Right renal pelvis (tissue), 4 donors: ENCODE measurements around the gene PCDHB5. TPM values are rescaled to one million over a fixed set of nuclear protein-coding genes. Genes with fewer than 3 reads are reported as not detected.
"Not testable (repeated sequence)": the region's sequence is repeated elsewhere in the genome, so short reads cannot be mapped to it uniquely, and the experiment has no call there.

Source experiments
- DNase-seq, 4 donors: peaks; one replicate each; pipeline ENCODE4 v3.0.0-alpha.2; 2013; ENCODE audit warnings: low read depth in 4 of 4, low spot score in 3 of 4, missing footprints in 1 of 4
- polyA plus RNA-seq, 4 donors: library from polyadenylated mRNA; unstranded; fragments of 120-200 nt; gene quantifications; one replicate each; pipeline ENCODE4 v1.2.1, GENCODE V29; 2013; ENCODE audit not compliant: insufficient read length in 4 of 4

Gene PCDHB5
- polyA plus RNA-seq, 4 donors = 7.0 to 9.9 (median 8.2) TPM

- DNase-seq = no peak
Observed at GRCh38 chr5:141150993-141151325, 16.0 kb downstream of the PCDHB5 start.

DNA sequence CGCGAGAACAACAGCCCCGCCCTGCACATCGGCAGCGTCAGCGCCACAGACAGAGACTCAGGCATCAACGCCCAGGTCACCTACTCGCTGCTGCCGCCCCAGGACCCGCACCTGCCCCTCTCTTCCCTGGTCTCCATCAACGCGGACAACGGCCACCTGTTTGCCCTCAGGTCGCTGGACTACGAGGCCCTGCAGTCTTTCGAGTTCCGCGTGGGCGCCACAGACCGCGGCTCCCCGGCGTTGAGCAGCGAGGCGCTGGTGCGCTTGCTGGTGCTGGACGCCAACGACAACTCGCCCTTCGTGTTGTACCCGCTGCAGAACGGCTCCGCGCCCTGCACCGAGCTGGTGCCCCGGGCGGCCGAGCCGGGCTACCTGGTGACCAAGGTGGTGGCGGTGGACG, 16.6 kb downstream of the PCDHB5 start:
- not testable (repeated sequence) for DNase-seq

- not testable (repeated sequence) for DNase-seq
Observed at GRCh38 chr5:141152096-141152495, 17.1 kb downstream of the PCDHB5 start.

GRCh38 chr5:141155540-141156374, 20.8 kb downstream of the PCDHB5 start:
- no peak for DNase-seq

GRCh38 chr5:141157356-141157755, 22.4 kb downstream of the PCDHB5 start:
- not testable (repeated sequence) for DNase-seq

DNA sequence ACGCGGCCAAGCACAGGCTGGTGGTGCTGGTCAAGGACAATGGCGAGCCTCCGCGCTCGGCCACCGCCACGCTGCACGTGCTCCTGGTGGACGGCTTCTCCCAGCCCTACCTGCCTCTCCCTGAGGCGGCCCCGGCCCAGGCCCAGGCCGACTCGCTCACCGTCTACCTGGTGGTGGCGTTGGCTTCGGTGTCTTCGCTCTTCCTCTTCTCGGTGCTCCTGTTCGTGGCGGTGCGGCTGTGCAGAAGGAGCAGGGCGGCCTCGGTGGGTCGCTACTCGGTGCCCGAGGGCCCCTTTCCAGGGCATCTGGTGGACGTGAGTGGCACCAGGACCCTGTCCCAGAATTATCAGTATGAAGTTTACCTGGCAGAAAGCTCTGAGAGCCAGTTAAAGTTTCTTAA, 22.9 kb downstream of the PCDHB5 start:
- DNase-seq = not testable (repeated sequence)

DNA sequence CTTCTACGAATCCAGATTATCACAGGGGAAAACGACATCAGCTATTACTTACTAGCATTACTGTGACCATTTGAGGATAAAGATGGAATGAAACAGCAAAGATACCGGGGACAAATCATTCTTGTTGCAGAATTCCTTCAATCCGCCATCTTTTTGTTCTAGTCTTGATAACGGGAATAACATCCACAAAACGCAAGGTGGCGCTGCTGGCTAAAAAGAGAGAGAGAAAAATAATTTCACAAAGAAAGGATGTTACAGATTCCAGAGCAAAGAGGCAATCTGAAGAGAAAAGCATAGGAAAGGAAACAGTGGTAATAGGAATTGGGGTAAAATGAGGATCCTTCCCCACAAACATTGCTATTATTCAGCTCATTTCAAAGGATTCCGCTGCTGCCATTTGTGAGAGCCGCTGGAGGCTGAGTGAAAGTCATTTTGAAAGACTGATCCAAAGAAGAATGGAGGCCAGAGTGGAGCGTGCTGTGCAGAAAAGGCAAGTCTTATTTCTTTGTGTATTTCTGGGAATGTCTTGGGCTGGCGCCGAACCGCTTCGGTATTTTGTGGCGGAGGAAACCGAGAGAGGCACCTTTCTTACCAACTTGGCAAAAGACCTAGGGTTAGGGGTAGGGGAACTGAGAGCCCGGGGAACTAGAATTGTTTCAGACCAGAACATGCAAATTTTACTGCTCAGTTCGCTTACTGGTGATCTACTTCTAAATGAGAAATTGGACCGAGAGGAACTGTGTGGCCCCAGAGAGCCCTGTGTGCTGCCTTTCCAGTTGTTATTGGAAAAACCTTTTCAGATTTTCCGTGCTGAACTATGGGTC, 37.6 kb downstream of the PCDHB5 start, which contains the start of gene PCDHB7:
PCDHB7 (plus strand) TSS at position 264 of the 824 bp plus-strand sequence; CDS start at position 456, 192 bp downstream.
- peak in 1 of 4 donors; percentile 30 for DNase-seq

DNA sequence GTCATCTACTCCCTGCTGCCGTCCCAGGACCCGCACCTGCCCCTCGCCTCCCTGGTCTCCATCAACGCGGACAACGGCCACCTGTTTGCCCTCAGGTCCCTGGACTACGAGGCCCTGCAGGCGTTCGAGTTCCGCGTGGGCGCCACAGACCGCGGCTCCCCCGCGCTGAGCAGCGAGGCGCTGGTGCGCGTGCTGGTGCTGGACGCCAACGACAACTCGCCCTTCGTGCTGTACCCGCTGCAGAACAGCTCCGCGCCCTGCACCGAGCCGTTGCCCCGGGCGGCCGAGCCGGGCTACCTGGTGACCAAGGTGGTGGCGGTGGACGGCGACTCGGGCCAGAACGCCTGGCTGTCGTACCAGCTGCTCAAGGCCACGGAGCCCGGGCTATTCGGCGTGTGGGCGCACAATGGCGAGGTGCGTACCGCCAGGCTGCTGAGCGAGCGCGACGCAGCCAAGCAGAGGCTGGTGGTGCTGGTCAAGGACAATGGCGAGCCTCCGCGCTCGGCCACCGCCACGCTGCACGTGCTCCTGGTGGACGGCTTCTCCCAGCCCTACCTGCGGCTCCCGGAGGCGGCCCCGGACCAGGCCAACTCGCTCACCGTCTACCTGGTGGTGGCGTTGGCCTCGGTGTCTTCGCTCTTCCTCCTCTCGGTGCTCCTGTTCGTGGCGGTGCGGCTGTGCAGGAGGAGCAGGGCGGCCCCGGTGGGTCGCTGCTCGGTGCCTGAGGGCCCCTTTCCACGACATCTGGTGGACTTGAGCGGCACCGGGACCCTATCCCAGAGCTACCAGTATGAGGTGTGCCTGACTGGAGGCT, 39.5 kb downstream of the PCDHB5 start:
- DNase-seq = not testable (repeated sequence)

GRCh38 chr5:141175933-141176332, 40.9 kb downstream of the PCDHB5 start:
- no peak for DNase-seq

DNA sequence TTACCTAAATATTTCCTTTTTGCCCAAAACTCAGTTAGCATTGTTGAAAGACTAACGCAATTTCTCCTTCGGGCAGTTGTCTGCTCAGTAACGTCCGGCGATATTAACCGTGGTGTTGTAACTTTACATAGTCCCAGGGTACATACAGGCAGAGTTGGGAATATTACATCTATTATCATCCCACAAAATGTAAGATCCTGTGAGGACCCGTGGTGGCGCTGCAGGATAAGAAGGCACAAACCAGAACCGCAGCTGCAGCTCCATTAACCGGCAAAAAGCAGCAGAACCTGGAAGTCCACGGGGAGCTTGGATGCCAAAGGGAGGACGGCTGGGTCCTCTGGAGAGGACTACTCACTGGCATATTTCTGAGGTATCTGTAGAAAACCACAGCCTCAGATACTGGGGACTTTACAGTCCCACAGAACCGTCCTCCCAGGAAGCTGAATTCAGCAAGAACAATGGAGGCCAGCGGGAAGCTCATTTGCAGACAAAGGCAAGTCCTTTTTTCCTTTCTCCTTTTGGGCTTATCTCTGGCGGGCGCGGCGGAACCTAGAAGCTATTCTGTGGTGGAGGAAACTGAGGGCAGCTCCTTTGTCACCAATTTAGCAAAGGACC, 42.7 kb downstream of the PCDHB5 start, which contains the start of gene PCDHB8:
PCDHB8 (plus strand) TSS at position 214 of the 615 bp plus-strand sequence; CDS start at position 459, 245 bp downstream.
- DNase-seq = not testable (repeated sequence)

DNA sequence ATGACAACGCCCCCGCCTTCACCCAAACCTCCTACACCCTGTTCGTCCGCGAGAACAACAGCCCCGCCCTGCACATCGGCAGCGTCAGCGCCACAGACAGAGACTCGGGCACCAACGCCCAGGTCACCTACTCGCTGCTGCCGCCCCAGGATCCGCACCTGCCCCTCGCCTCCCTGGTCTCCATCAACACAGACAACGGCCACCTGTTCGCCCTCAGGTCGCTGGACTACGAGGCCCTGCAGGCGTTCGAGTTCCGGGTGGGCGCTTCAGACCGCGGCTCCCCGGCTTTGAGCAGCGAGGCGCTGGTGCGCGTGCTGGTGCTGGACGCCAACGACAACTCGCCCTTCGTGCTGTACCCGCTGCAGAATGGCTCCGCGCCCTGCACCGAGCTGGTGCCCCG, 44.4 kb downstream of the PCDHB5 start:
- not testable (repeated sequence) for DNase-seq

DNA sequence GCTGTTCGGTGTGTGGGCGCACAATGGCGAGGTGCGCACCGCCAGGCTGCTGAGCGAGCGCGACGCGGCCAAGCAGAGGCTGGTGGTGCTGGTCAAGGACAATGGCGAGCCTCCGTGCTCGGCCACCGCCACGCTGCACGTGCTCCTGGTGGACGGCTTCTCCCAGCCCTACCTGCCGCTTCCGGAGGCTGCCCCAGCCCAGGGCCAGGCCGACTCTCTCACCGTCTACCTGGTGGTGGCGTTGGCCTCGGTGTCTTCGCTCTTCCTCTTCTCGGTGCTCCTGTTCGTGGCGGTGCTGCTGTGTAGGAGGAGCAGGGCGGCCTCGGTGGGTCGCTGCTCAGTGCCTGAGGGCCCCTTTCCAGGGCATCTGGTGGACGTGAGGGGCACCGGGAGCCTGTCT, 44.9 kb downstream of the PCDHB5 start:
- not testable (repeated sequence) for DNase-seq

GRCh38 chr5:141180313-141180712, 45.3 kb downstream of the PCDHB5 start:
- DNase-seq = no peak

DNA sequence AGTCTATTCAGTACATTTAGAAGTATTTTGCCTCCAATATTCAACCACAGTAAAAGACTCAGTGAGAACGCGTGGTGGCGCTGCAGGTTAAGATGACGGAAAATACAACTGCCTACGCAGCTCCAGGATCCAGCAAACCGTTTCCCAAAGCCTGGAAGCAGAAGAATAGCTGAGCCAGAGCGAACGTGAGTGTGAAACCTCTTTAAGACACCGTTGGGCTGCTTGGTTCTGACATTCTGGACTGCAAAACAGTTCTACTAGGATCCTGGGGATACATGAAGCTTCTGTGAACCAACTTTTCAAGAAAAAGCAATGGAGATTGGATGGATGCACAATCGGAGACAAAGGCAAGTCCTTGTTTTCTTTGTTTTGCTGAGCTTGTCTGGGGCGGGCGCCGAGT, 47.2 kb downstream of the PCDHB5 start, which contains the start of gene PCDHB16:
PCDHB16 (plus strand) TSS at position 140 of the 400 bp plus-strand sequence; CDS start at position 313, 173 bp downstream.
- no peak for DNase-seq

GRCh38 chr5:141184117-141184855, 49.3 kb downstream of the PCDHB5 start:
- DNase-seq = not testable (repeated sequence)

DNA sequence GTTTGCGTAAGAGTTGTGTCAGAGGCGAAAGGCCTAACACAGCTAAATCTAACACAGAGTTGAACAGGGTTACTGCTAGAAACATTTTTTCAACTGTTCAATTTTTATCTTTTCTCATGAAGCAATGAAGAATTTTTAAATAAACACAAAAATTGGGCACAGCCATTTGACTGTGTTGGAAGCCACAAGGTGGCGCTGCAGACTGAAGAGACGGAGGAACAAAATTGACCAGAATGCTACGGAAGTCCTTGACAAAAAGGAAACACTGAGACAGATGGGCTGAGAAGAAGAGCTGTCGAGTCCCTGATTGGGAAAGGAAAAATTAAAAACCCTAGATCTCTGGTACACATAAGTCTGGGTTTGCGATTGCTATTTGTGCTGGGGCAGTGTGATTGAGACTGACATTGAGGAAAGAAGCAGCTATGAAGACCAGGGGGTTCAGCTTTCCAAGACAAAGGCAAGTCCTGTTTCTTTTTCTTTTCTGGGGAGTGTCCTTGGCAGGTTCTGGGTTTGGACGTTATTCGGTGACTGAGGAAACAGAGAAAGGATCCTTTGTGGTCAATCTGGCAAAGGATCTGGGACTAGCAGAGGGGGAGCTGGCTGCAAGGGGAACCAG, 52.0 kb downstream of the PCDHB5 start, which contains the start of gene PCDHB9:
PCDHB9 (plus strand) TSS at position 265 of the 616 bp plus-strand sequence; CDS start at position 423, 158 bp downstream.
- DNase-seq = no peak
